ENCODE results near the gene IRX4.

The IRX4 gene

DNA sequence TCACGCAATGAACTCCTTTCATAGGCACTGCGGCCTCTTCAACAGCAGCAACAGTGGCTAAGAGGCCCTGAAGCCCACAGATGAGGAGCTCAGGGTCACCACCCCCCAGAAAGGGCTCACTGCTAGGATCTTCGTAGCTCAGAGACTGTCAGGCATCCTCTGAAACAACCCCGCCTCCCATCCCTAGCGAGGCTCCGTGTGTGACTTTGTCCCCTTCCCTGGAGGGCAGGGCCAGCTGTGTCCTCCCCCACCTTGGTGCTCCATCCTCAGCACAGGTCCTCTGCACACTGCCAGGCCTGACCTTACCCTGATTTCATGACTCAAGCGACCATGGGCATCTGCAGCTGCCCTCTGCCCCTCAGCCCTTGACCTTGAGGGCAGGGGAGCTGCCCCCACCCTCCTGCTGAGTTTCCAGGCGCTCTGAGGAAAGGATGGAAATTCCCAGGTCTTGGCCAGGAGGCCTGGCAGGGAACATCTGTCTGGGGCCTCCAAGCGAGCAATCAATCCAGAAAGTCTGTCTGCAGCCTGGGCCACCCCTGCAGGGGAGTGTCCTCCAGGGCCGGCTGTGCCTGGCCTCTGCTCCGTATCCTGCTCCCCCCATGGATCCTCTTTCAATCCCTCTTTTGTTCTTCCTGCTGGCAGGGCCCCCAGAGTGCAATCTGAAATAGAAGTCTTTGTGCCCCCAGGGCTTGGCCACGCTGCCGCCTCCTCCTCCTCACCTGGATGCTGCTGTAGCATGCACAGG lies 6.8 kb upstream of the IRX4 start:
- DNase-seq, result no peak

- DNase-seq, result no peak
Observed at GRCh38 chr5:1888541-1889251, 6.0 kb upstream of the IRX4 start.

DNA sequence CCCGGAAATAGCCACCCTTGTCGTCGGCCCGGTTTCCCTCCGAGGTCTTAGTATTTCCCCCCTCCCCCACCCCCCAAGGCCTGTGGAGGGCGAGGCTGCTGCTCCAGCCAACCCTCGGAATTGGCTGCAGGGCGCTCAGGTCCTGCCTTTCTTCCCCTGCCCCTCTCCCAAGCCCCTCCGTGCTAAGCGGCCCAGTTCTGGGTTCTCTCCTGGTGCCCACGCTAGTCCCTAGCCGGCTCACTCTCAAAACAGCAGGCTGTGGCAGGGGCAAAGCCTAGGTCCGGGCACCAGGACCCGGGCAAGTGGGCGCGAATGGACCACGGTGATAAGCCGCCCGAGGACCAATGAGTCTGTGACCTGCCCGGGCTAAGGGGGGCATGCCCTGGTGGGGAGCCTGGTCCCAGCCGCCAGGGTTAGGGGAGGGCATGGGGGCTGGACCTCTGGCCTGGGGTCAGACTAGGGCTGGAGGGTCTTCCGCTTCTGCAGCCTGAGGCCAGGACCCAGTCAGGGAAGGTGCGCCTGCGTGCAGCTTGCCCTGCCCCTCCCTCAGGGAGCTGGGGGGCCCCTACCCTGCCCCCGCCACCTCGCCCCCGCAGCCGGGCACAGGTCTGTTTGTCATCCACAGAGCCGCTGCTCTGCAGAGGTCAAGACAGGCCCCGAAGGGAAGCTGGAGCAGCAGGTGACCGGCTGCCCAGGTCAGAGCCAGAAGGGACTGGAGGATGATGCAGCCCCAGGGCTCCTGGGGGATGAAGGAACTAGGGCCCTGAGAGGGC lies 5.0 kb upstream of the IRX4 start:
- DNase-seq, result no peak

- DNase-seq, result no peak
Observed at GRCh38 chr5:1886846-1887587, 4.3 kb upstream of the IRX4 start.

- DNase-seq, result peak; percentile 45
Observed at GRCh38 chr5:1885868-1886845, 3.4 kb upstream of the IRX4 start.

DNA sequence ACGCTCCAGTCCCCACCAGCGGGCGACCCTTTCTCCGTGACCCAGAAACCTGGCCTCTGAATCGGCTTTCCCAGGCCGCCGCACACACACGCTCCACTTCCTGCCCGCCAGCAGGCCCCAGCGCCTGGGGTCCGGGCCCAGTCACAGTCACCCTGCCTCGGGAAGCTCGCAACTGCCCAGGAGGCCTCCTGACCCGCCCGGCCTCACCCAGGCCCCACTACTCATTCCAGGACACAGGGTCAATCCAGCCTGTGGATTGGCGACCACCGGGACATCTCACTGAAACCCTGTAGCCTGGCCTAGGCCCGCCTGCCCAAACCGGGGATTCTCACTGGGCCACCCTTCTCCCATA lies 2.7 kb upstream of the IRX4 start:
- DNase-seq, result peak; percentile 44

GRCh38 chr5:1884678-1885403 lies 2.1 kb upstream of the IRX4 start:
- peak; percentile 56 for DNase-seq

- DNase-seq, result peak; percentile 61
Observed at GRCh38 chr5:1883925-1884677, 1.4 kb upstream of the IRX4 start.

- peak; percentile 52 for DNase-seq
Observed at GRCh38 chr5:1883120-1883924, 597 bp upstream of the IRX4 start.

DNA sequence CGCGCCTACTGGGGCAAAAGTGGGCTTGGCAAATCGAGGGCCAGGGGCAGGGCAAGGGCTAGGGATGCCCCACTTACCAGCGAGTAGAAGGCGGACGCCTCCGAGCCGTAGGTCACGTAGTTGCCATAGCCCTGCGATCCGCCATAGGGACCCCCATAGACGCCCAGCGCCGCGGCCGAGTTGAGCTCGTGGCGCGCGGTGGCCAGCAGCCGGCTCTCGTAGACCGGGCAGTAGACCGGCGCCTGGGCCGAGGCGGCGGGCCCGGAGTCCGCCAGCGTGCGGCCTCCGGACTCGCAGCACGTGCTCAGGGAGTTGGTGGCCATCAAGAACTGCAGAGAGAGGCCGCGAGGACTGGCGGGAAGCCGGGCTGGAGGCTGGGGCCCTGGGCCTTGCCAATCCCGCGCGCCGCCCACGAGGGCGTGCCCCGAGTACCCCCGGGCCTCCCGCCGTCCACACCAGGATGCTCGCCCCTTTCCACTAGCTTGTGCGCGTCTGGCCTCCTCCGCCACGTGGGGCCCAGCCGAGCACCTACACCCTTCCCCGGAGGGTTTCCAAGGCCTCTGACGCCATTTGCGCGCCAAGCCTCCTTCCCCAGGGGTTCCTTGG lies 891 bp downstream of the IRX4 start:
- peak; percentile 61 for DNase-seq

- DNase-seq, result peak; percentile 78
Observed at GRCh38 chr5:1881098-1881572, 1.6 kb downstream of the IRX4 start.

GRCh38 chr5:1880377-1881025 lies 2.2 kb downstream of the IRX4 start:
- DNase-seq, result no peak

DNA sequence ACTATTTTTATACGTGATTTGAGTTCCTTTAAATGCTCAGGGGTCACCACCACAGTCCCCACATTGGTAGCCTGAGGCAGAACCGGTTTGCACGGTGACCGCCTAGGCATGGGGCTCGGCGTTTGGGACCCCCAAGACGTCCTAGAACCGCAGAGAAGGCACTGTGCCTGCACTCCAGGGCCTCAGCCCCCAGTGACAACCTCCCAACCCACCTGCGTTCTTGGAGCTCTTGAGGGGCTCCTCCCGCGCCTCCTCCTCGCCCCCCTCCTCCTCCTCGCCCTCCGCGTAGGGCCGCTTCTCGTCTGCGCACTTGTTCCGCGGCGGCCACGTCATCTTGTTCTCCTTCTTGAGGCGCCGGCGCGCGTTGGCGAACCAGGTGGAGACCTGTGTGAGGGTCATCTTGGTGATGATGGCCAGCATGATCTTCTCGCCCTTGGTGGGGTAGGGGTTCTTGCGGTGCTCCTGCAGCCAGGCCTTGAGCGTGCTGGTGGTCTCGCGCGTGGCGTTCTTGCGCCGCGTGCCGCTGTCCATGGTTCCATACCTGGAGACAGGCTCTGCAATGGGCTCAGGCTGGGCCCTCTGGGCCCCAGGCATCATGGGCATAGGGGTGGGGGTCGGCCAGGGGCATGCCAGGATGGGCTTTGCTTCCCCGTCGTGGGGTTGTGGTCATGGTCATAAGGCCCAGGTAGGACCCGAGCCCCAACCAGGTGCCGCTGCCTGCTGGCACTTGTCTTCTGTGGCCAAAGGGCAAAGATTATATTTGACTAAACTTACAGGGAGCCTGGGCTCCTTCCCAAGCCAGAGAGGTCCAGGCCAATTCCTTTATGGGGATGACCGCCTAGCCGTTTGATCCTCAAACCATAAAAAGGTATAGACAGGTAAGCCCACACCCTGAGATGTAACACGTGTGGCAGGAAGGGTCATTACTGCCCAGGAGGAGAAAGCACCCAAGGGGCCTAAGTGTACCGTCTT lies 3.1 kb downstream of the IRX4 start:
- no peak for DNase-seq

DNA sequence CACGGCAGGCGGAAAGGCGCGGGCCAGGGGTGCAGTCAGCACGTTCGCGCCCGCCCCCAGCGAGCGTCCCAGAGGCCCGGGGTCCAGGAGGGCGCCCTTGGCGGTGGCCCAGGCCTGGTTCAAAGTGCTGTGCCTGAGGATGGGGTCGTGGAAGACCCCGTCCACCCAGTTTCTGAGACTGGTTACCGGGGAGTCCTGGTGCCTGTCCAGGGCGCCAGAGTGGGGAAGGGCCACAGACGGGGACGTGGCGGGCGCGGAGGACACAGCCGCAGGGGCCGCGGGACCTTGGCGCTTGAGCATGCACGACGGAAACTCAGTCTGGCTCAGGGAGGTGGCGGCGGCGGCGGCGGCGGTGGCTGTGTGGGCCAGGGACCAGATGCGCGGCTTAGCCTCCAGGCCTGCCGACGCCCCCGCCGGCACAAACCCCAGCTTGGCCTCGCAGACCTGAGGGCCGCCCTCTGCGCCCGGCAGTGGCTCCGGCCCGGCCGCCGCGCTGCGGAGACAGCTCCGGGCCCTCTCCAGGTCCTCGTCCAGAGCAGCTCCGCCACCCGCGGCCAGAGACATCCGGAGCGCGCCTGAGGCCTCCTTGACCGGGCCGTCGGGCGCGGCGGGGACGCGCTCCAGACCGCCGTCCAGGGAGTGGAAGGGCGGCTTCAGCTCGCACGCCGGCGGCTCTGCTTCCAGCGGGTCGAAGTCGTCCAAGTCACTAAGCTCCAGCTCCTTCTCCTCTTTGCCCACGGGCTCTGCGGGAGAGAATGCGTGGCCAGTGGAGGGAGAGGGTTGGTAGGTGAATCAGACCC lies 4.5 kb downstream of the IRX4 start:
- DNase-seq, result no peak

GRCh38 chr5:1877103-1878049 lies 5.3 kb downstream of the IRX4 start:
- no peak for DNase-seq
